Urothelium cell line (cell line): ENCODE data around the gene NINL.

Experiments
- DNase-seq: peaks from one replicate; pipeline ENCODE4 v3.0.0; 2011; ENCODE audit warnings: low spot score, mixed read lengths
- FAIRE-seq: peaks from 2 replicates; lab custom pipeline; 2011; peaks lifted over from hg19 to GRCh38; lab: Jason Lieb, UNC

The NINL gene

DNA sequence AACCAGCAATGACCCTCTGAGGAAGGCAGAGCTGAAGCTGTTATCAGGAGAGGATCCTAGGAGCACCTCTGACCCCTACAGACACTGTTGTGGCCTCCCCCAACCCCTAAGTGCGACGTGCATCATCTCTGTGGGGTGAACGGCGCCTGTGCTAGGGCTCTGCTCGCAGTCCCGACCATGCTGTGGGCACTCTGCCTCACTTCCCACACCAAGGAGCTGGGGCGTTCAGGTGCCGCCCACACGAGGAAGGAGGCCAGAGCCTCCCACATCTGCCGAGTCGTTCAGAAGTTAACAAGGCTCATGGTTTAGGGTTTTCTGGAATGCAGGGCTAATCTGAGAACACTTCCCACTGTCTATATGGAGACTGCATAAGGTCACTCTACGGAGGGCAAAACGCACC, 115.8 kb downstream of the NINL start:
- no peak for FAIRE-seq
- no peak for DNase-seq

DNA sequence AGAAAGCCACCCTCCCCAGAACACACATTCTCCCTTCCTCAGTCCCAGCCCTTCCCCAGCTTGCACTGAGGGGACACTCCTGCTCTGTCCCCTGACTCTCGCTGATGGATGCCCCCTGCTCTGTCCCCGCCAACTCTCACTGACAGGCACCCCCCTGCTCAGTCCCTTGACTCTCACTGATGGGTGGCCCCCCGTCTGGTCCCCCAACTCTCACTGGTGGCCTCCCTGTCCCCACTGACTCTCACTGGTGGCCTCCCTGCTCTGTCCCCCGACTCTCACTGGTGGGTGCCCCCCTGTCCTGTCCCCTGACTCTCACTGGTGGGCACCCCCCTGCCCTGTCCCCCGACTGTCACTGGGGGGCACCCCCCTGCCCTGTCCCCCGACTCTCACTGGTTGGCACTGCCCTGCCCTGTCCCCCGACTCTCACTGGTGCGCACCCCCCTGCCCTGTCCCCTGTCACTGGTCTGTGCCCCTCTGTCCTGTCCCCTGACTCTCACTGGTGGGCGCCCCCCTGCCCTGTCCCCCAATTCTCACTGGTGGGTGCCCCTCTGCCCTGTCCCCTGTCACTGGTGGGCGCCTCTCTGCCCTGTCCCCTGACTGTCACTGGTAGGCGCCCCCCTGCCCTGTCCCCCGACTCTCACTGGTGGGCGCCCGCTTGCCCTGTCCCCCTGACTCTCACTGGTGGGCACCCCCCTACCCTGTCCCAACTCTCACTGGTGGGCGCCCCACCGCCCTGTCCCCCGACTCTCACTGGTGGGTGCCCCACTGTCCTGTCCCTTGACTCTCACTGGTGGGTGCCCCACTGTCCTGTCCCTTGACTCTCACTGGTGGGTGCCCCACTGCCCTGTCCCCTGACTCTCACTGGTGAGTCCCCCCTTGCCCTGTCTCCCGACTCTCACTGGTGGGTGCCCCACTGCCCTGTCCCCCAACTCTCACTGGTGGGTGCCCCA, 116.9 kb downstream of the NINL start:
- FAIRE-seq: no peak
- DNase-seq: no peak

GRCh38 chr20:25467441-25467840, 117.9 kb downstream of the NINL start:
- FAIRE-seq (no peak), DNase-seq (no peak)

- no peak for FAIRE-seq
- no peak for DNase-seq
Observed at GRCh38 chr20:25466846-25467245, 118.5 kb downstream of the NINL start.

DNA sequence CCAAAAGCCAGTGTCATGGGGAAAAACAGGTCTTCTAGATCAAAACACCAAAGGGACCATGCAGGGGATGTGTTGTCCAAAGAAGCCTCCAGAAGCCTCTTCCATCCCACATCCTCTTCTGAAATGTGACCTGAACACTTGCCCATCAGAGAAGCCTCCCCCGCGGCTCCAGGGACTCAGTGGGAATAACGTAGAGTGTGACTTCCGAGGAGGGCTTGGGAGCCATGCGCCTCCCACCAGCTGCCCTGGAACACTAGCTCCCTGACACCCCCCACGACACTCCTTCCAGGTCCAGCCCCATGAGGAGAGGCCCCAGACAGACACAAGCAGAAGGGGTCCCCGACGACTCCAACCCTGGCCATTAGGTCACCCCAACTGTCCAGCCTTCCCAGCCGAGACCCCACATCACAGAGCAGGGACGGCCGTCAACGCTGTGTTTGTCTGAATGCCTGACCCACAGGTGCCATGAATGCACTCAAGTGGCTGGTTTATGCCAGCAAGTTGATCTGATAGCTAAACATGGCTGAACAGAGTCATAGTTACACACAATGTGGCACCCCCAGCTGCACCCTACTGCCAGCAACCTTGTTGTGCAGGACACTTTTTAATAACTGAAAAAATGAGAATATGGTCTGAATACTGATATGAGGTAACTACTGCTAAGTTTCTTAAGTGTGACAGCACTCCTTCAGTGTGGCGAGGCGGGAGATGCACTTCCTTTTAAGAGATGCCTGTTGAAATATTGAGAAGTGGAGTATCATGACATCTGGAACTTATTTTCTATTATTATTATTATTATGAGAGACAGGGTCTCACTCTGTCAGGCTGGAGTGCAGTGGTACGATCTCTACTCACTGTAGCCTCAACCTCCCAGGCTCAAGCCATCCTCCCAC, 119.8 kb downstream of the NINL start:
- DNase-seq (no peak), FAIRE-seq (no peak)

GRCh38 chr20:25464501-25465242, 120.7 kb downstream of the NINL start:
- FAIRE-seq: no peak
- DNase-seq: no peak

- FAIRE-seq (no peak), DNase-seq (no peak)
Observed at GRCh38 chr20:25461786-25462545, 123.4 kb downstream of the NINL start.

- DNase-seq: no peak
Observed at GRCh38 chr20:25461281-25461650, 124.1 kb downstream of the NINL start.

DNA sequence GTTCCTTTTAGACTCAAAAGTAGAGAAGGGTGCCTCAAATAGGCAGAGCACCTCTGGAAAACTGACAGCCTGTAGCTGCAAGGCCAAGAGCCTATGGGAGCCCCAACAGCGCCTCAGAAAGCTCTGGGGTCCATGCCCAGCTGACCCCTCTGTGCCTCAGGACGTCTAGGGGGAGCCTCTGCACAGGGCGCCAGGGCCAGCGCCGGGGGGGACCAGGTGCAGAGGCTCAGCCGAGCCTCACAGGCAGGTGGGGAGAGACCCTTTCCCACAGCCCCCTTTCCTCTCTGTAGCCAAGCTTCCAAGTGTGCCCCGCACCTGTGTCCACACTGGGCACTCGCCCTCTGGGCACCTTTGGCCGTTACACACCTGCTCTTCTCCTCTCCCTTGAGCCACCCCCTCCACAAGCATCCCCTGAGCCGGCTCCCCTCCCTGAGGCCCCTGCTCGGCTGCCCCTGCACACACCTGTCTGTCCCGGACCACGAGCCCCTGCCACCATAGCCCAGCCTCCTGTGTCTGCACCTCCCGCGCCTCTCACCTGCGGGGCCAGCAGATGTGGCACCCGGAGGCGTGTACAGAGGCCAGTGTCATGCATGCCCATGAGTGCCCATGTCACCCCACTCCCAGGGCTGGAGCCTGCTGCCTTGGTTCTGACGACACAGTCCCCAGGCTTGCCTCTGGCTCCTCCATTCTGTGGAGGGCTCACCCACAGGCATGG, 124.6 kb downstream of the NINL start:
- FAIRE-seq (no peak), DNase-seq (no peak)

More at GRCh38 chr20:25461281-25461650, 124.1 kb downstream of the NINL start:
- FAIRE-seq: no peak

DNA sequence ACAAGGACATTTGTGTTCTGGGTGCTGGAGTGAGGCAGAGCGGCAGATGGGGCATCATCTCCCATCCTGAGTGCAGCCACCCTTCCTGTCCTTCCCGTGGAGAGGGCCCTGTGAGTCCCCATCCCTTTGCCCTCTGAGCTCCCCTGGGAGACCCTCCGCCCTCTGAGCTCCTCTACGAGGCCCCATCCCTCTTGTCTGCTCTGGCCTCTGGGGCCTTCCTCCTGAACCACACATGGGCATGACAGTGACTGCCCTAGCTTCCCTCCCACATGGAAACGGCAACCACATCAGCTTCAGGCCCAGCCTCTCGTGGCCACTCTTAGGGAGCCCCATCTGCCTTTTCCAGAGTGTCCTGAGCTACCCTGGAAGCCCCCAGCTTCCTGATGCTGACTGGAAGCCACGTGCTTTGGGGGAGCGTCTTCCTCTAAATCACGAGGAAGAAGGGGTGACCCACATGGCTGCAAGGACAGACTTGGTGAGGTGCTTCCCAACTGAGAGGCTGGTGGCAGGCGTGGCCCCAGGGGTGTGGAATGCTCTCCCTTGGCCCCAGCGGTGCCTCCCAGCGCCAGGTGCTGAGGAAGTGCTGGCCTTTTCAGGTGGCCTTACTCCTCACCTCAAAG, 125.3 kb downstream of the NINL start:
- DNase-seq (no peak), FAIRE-seq (no peak)

DNA sequence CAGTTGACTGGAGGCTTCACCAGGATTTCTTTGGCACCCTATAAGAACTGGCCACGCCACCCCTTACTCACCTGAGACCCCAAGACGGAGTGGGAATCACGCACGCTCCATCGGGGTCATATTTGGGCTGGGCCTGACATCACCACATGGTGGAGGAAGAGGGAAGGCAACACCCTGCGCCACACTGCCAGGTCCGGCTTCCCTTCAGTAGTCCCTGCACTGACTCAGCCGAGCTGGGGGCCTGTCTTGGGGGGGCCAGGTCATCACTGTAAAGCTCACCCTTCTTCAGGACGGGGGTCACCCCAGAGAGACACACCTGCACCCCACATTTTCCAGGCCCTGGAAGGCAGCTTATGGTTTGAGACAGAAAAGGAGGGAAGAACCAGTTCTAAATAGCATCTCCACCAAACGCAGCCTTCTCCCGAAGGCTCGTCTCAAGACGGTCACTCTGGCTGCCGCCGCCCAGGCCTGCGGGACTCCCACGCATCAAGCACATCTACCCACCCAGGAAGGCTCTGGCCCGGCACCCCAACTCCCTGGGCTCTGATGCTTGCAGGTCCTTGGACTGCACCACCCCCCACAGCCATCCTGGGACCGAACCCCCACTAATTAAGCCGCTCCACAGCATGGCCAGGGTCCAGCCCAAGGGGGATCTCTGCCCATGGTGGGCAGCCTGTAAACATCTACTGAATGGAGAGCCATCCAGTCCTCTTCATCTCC, 126.1 kb downstream of the NINL start:
- no peak for FAIRE-seq
- no peak for DNase-seq

- FAIRE-seq (no peak), DNase-seq (no peak)
Observed at GRCh38 chr20:25457886-25458680, 127.2 kb downstream of the NINL start.

GRCh38 chr20:25454153-25454900, 131.0 kb downstream of the NINL start:
- FAIRE-seq (peak; percentile 27), DNase-seq (no peak)

DNA sequence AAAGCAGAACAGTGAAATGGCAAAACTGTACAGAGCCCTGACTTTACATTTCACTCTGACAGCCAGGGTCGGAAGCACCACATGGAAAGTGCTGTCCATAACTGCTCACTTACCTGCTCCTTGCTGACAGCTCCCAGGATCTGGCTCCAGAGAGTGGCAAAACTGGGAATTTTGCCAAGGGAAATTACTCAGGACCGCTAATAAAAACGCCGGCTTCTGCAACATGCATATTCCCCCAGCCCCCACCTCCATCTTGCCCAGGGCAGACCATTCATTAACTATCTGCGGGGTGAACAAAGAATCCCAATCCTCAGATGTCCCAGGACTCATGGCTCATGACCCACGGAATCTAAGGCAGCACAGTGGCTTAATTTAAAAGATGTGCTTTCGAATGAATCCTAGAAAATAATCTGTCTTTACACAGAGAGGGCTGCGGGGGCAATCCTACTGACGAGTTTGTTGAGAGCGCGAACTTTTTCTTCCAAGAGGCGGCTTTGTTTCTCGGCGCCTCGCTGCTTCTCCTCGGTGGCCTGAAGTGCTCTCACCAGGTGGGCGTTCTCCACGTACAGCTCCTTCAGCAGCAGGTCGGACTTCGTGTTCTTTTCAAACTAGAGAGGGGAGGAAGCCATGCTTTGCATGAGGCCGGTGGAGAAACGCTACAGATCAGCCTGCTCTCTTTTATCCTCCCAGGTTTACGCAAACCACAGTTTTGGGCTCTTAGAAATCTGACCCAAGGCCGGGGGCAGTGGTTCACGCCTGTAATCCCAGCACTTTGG, 132.1 kb downstream of the NINL start:
- FAIRE-seq: no peak
- peak; percentile 53 for DNase-seq

- DNase-seq: no peak
- FAIRE-seq: no peak
Observed at GRCh38 chr20:25452333-25452732, 133.0 kb downstream of the NINL start.

- no peak for FAIRE-seq
- no peak for DNase-seq
Observed at GRCh38 chr20:25447671-25448070, 137.7 kb downstream of the NINL start.
